OCI-LY7 (cell line): ENCODE data around the gene CORO2B.

Experiments used
- CTCF ChIP-seq: fragments of 200-600 bp; sonication (generic); conservative IDR thresholded peaks from 2 replicates; pipeline ENCODE4 v1.5.1; 2014; ENCODE audit warnings: mild to moderate bottlenecking, antibody characterized with exemption, low read length, moderate library complexity, mixed read lengths
- EZH2phosphoT487 ChIP-seq: fragments of 200-600 bp; sonication (generic); IDR thresholded peaks from 2 replicates; pipeline ENCODE4 v1.6.1; 2018; ENCODE audit warnings: low read depth, borderline replicate concordance, mild to moderate bottlenecking, mixed run types, antibody characterized with exemption, low read length, moderate library complexity, mixed read lengths

- TF ChIP-seq CTCF (no peak), EZH2phosphoT487 (no peak)
These were observed 6.9 kb downstream of the CORO2B start for GRCh38 chr15:68585574-68586273.
